Measurements from ENCODE around the gene PLCL2.

GRCh38 chr3:16978921-16979271 lies 94.1 kb downstream of the PLCL2 start:
- TF ChIP-seq CTCF (IDR thresholded peaks at IDR 0.05) (no peak), EZH2 (IDR thresholded peaks at IDR 0.05) (no peak), EZH2phosphoT487 (IDR thresholded peaks at IDR 0.05) (no peak)
